ENCODE results near the gene GNL2.
A peak's percentile ranks its signal among the peaks of the same experiment; 100 is the strongest.
"Not testable (repeated sequence)": the region's sequence is repeated elsewhere in the genome, so short reads cannot be mapped to it uniquely, and the experiment has no call there.

Gene GNL2

DNA sequence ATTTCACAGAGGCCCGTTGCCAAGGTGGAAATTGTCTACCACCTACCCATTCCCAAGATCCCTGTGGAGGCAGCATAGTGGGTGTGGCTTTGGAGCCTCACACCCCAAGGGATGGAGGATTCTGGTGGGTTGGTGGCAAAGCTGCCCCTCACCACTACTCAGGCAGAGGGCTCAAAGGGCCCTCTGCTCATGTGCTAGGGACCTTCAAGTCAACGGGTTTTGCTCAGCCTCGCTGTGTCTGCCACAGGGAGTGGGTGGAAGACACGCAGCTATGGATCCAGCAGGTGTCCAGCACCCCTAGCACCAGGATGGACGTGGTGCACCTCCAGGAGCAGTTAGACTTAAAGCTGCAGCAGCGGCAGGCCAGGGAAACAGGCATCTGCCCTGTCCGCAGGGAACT, 36.7 kb downstream of the GNL2 start:
- DNase-seq, result no peak

DNA sequence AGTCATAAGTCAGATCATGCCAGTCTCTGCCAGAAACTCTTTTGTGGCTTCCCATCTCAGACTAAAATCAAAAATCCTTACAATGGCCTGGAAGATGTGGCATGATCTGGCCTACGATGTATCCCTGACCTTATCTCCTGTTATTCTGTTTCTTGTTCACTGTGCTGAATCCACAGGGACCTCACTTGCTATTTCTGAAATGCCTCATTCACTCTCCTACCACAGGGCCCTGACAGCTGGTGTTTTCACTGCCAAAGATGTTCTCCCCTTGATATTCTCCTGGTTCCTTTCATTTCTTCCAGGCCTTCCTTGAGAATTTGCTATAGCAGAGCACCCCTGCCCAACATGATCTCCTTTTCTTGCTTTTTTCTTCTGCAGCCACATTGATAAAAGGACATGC, 37.3 kb downstream of the GNL2 start:
- peak; percentile 5 for DNase-seq

GRCh38 chr1:37557402-37557801, 38.3 kb downstream of the GNL2 start:
- no peak for DNase-seq

DNA sequence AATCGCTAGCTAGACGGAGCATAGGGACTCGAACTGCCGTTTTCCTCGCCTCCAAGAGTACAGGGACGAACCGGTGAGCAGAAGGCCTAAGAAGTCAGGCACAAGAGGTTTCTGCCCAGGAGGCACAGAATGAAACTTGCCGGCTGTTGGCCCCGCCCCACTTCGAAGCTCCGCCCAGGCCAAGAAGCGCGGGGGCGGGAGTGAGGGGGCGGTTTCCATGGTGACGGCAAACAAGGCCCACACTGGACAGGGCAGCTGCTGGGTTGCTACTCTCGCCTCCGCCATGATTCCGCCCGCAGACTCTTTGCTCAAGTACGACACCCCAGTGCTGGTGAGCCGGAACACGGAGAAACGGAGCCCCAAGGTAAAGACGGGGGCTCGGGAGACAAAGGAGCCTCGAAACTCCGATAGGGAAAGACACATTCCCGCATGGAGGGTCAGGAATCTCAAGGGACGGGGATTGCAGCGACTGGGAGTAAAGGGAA, 39.0 kb downstream of the GNL2 start, which contains the start of gene DNALI1:
TSS of gene DNALI1 (plus strand) at position 229 of the 485 bp plus-strand sequence. CDS start at position 284, 55 bp downstream.
- DNase-seq, result no peak

DNA sequence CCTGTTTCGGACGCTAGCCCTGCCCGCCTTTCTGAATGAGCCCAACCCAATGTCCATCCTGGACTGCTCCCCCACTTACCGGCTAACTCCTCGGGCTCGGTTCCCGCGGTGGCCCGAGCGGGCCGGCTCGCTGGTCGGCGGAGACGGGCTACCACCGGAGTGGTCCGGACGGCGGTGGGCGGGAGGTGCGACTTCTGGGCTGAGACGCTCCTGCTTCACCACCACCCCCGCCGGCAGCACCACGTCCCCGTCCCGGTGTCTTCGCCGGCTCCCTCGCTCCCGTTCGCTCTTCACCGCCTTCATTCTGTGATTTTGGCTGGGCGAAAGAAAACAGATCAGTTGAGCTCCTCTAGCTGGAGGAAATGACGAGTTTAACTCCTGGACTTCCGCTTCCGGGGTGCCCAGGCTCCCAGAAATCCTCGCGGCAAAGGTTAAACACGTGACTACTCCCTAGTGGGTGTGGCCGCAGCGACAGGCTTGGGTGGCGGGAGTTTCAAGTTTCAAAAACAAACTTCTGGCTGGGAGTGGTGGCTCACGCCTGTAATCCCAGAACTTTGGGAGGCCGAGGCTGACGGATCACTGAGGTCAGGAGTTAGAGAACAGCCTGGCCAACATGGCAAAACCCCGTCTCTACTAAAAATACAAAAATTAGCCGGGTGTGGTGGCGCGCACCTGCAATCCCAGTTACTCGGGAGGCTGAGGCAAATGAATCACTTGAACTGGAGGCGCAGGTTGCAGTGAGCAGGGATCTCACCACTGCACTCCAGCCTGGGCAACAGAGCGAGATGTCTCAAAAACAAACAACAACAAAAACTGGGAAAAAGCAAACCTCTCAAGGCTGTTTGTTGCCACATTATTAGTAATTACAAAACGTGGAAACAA, 41.6 kb downstream of the GNL2 start, which contains the start of gene SNIP1:
TSS of gene SNIP1 (minus strand) at position 367 of the 882 bp plus-strand sequence. CDS start at position 303, 64 bp downstream.
- DNase-seq, result peak; percentile 91

GRCh38 chr1:37553598-37553926, 42.2 kb downstream of the GNL2 start:
- no peak for DNase-seq

- DNase-seq, result no peak
Observed at GRCh38 chr1:37549341-37549740, 46.4 kb downstream of the GNL2 start.

DNA sequence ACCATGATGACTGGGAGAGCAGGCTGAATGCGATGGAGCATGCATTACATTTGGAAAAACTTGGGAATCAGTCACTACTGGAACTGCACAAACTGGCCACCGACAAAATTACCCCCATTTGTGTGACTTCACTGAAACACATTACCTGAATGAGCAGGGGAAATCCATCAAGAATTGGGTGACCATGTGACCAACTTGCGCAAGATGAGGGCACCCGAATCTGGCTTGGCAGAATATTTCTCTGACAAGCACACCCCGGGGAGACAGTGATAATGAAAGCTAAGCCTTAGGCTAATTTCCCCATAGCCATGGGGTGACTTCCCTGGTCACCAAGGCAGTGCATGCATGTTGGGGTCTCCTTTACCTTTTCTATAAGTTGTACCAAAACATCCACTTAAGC, 50.7 kb downstream of the GNL2 start:
- DNase-seq, result no peak

DNA sequence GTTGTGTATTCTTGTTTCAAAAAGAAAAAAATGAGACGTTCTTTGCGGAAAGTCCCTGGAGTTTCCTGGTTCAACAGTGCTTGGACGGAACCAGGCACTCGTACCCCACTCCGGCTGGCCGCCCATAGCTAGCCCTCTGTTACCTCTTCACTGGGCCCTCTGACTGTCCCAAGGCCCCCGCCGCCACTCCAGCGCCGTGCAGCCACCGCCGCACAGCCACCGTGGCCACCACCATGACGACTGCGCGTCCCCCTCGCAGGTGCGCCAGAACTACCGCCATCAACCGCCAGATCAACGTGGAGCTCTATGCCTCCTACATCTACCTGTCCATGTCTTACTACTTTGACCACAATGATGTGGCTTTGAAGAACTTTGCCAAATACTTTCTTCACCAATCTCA, 51.2 kb downstream of the GNL2 start:
- no peak for DNase-seq

- DNase-seq, result no peak
Observed at GRCh38 chr1:37540036-37540785, 55.5 kb downstream of the GNL2 start.

DNA sequence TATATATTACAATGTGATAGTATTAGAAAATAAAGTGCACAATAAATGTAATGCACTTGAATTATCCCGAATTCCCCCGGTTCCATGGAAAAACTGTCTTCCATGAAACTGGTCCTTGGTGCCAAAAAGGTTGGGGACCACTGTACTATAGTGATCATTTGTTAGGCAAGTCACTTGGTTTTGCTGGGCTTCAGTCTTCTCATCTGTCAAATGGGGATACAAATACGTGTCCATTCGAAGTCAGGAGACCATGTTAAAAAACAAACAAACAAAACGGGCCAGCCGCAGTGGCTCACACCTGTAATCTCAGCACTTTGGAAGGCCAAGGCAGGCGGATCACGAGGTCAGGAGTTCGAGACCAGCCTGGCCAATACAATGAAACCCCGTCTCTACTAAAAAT, 56.6 kb downstream of the GNL2 start:
- DNase-seq, result not testable (repeated sequence)

DNA sequence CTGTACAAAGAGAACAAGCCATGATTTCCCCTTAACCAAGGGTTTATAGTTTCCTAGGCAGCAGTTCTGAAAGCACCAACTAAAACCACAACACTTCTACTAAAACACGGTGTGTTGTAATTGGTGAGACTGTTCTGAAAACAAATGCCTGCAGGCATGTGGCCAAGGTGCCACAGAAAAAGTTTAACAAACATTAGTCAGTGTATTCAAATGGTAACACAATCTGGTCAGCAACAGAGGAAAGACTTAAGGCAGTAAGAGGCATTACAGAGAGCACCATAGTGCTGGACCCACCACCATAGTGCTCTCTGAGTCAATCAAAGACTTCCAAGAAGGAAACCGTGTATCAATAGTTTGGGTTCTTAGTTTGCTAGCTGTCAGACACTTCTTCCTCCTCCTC, 58.4 kb downstream of the GNL2 start:
- DNase-seq, result no peak

GRCh38 chr1:37533317-37534093, 62.2 kb downstream of the GNL2 start:
- no peak for DNase-seq

- DNase-seq, result not testable (repeated sequence)
Observed at GRCh38 chr1:37532418-37533156, 63.1 kb downstream of the GNL2 start.

- not testable (repeated sequence) for DNase-seq
Observed at GRCh38 chr1:37529888-37530287, 65.8 kb downstream of the GNL2 start.

DNA sequence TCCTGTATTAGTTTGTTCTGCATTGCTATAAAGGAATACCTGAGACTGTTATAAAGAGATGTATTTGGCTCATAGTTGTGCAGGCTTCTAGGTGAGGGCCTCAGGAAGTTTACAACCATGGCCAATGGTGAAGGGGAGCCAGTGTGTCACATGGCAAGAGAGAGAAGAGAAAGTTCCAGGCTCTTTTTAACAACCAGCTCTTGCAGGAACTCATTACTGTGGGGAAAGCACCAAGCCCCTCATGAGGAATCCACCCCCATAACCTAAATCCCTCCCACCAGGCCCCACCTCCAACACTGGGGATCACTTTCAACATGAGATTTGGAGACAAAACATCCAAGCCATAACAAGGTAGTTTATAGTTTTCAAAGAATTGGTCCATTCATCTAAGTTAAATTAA, 76.1 kb downstream of the GNL2 start:
- no peak for DNase-seq

DNA sequence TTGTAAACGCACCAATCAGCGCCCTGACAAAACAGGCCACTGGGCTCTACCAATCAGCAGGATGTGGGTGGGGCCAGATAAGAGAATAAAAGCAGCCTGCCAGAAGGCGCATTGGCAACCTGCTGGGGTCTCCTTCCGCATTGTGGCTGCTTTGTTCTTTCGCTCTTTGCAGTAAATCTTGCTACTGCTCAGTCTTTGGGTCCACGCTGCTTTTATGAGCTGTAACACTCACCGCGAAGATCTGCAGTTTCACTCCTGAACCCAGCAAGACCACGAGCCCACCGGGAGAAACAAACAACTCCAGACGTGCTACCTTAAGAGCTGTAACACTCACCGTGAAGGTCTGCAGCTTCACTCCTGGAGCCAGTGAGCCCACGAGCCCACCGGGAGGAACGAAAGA, 76.8 kb downstream of the GNL2 start:
- DNase-seq, result not testable (repeated sequence)

DNA sequence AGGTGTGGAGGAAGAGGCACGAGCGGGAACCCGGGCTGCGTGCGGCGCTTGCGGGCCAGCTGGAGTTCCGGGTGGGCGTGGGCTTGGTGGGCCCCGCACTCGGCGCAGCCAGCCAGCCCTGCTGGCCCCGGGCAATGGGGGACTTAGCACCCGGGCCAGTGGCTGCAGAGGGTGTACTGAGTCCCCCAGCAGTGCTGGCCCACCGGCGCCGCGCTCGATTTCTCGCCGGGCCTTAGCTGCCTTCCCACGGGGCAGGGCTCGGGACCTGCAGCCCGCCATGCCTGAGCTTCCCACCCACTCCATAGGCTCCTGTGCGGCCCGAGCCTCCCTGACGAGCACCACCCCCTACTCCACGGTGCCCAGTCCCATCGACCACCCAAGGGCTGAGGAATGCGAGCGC, 77.5 kb downstream of the GNL2 start:
- not testable (repeated sequence) for DNase-seq

DNA sequence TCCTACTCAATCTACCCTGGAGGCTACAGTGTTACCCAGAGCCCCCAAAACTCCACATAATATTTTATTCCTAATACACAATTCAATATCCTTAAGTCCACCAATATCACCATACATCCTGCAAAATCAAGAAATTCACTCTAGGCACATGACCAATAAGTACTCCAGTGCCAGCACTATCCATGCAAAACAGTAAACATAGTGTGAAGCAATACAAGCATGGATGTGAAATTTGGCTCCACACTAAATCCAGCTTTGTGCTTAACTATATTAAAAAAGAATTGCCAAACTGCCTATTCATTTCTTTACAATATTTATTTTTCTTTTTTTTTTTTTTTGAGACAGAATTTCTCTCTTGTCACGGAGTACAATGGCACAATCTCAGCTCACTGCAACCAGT, 78.2 kb downstream of the GNL2 start:
- DNase-seq, result no peak
